Adrenal gland (tissue), 12 donors: ENCODE data around the gene VPREB1. TPM values are rescaled to one million over a fixed set of nuclear protein-coding genes. Genes with fewer than 3 reads are reported as not detected.

Experiments used
- DNase-seq, 7 donors: peaks; one replicate each; pipeline ENCODE4 v3.0.0-alpha.2; 2019 to 2020
- H3K27ac ChIP-seq, 5 donors: fragments of 200-600 bp; sonication (generic) in 4 of 5; 1 replicate in 3 of 5; 2 replicates in 2 of 5; pipeline versions ENCODE4 v1.5.1 to v1.8.0; 2016 to 2020; ENCODE audit warnings: mild to moderate bottlenecking in 1 of 5
- H3K27me3 ChIP-seq: fragments of 200-600 bp; 2 replicates; pipeline ENCODE4 v1.8.0; 2021
- H3K36me3 ChIP-seq, 2 donors: fragments of 200-600 bp; replicated peaks in 1 of 2; 1 replicate in 1 of 2; 2 replicates in 1 of 2; pipeline versions ENCODE4 v1.5.1 to v1.8.0; 2018 to 2022
- H3K4me1 ChIP-seq, 2 donors: fragments of 200-600 bp; replicated peaks in 1 of 2; 1 replicate in 1 of 2; 2 replicates in 1 of 2; pipeline versions ENCODE4 v1.5.1 to v1.8.0; 2018 to 2021
- H3K4me3 ChIP-seq, 4 donors: fragments of 200-600 bp; sonication (generic) in 3 of 4; one replicate each; pipeline ENCODE4 v1.5.1; 2016 to 2018
- H3K9me3 ChIP-seq, 3 donors: fragments of 200-600 bp; sonication (generic) in 1 of 3; replicated peaks in 1 of 3; 1 replicate in 2 of 3; 2 replicates in 1 of 3; pipeline versions ENCODE4 v1.5.1 to v1.8.0; 2016 to 2021
- CTCF ChIP-seq, 6 experiments: fragments of 450-650 bp in 4 of 6; fragments of 200-600 bp in 2 of 6; sonication (generic) in 1 of 6; IDR thresholded peaks; 1 replicate in 5 of 6; 2 replicates in 1 of 6; pipeline versions ENCODE4 v1.5.1 to v1.8.0; 2016 to 2021; ENCODE audit warnings: antibody characterized with exemption in 6 of 6, mild to moderate bottlenecking in 2 of 6, moderate library complexity in 1 of 6
- POLR2A ChIP-seq, 2 donors: fragments of 450-650 bp; IDR thresholded peaks; one replicate each; pipeline ENCODE4 v1.6.1; 2017; ENCODE audit warnings: antibody characterized with exemption in 2 of 2, mild to moderate bottlenecking in 2 of 2, moderate library complexity in 1 of 2
- WGBS, 4 donors: extraction: QIAGEN DNeasy Blood & Tissue Kit in 2 of 4; methylation state at CpG; one replicate each; pipeline versions ENCODE4 v1.1.5 to v1.1.7; 2013 to 2017; 5-methylcytosine and 5-hydroxymethylcytosine counted together
- intact Hi-C, 2 donors: fragments of 100-400 bp; cut with DNase I; formaldehyde crosslinking; loops; one replicate each; pipeline versions ENCODE4 v1.14.1 to v1.15.0; 2022 to 2023
- polyA plus RNA-seq, 3 donors: library from polyadenylated mRNA; stranded (reverse); fragments of 200-250 nt in 2 of 3; fragments of 350-450 nt in 1 of 3; fragmentation: Illumina TruSeq in 1 of 3; extraction: RNeasy Lipid Tissue Mini Kit (QIAGEN cat#74804) in 1 of 3; gene quantifications; one replicate each; pipeline ENCODE4 v1.2.3, GENCODE V29; 2013 to 2014
- total RNA-seq, 9 donors: library from RNA; depleted of rRNA in 4 of 9; stranded (reverse); fragments of >200 nt in 4 of 9; fragments of 120-200 nt in 1 of 9; fragmentation: NEBNext Ultra II Directional in 1 of 9; extraction: Animal tissue kit (Norgen Biotek cat#: 25700) in 1 of 9; gene quantifications; one replicate each; pipeline versions ENCODE4 v1.1.0 to v1.2.4, GENCODE V29; 2013 to 2023
- donor health status: healthy with polysubstance abuse.
- donor health status: Bipolar disorder and iron deficiency.
- donor health status: DM: yes; HTN: yes; CAD: no.
- donor health status: DM: no; HTN: no; CAD: no.
- donor health status: DM: no; HTN: no; CAD: no.
- donor health status: DM: yes; HTN: yes; CAD: no.

The VPREB1 gene
- total and polyA plus RNA-seq, 12 donors = not detected

DNA sequence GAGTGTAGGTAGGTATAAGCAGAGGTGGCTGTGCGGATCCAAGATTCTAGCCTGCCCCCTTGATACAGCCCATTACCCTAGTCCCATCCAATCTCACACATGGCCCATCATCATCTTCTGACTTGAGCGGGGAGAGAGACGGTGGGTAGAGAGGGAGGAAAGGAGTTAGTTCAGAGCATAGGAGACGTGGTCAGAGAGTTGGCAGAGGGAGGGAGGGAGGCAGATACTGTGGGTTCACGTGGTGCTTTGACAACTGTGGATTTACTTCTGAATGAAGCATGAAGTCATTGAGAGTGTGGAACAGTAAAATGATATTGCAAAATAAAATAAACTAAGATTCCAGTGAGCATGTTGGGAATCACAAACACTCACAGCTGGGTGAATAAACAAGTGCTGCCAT, 31.4 kb upstream of the VPREB1 start:
- no peaks in the 10 kb centered on the region for H3K9me3 ChIP-seq
- H3K36me3 ChIP-seq = no peaks in the 10 kb centered on the region
- TF ChIP-seq POLR2A (IDR thresholded peaks at IDR 0.05) (no peak), CTCF (IDR thresholded peaks at IDR 0.05) (no peak)
- intact Hi-C loops = no loop called here
- H3K4me3 ChIP-seq = no peak overlapping the region
- WGBS, 4 donors = 40 to 48% (median 43%) methylated on average over 5 of the region's 5 CpGs
- no peaks in the 10 kb centered on the region for H3K27me3 ChIP-seq
- no peak overlapping the region for H3K27ac ChIP-seq
- DNase-seq = no peak
- no peaks in the 10 kb centered on the region for H3K4me1 ChIP-seq

GRCh38 chr22:22214819-22215329, 29.7 kb upstream of the VPREB1 start:
- Histone ChIP-seq H3K4me1 (no peaks in the 10 kb centered on the region), H3K4me3 (no peak overlapping the region), H3K27me3 (no peaks in the 10 kb centered on the region), H3K36me3 (no peaks in the 10 kb centered on the region), H3K27ac (no peak overlapping the region), H3K9me3 (no peaks in the 10 kb centered on the region)
- no peak for DNase-seq
- 72 to 76% (median 73%) methylated on average over 3 to 5 of the region's 5 CpGs for WGBS, 4 donors
- TF ChIP-seq POLR2A (IDR thresholded peaks at IDR 0.05) (no peak), CTCF (IDR thresholded peaks at IDR 0.05) (no peak)
- intact Hi-C loops = no loop called here

GRCh38 chr22:22215659-22216449, 28.7 kb upstream of the VPREB1 start:
- no peaks in the 10 kb centered on the region for H3K9me3 ChIP-seq
- H3K27ac ChIP-seq = no peak overlapping the region
- no peak for DNase-seq
- intact Hi-C loops = no loop called here
- H3K36me3 ChIP-seq = no peaks in the 10 kb centered on the region
- H3K4me3 ChIP-seq = no peak overlapping the region
- H3K27me3 ChIP-seq = no peaks in the 10 kb centered on the region
- WGBS, 4 donors = 60 to 77% (median 73%) methylated on average over 5 of the region's 5 CpGs
- H3K4me1 ChIP-seq = no peaks in the 10 kb centered on the region
- TF ChIP-seq POLR2A (IDR thresholded peaks at IDR 0.05) (no peak), CTCF (IDR thresholded peaks at IDR 0.05) (no peak)

- H3K4me3 ChIP-seq = no peak overlapping the region
- DNase-seq = no peak
- H3K36me3 ChIP-seq = no peaks in the 10 kb centered on the region
- intact Hi-C loops = no loop called here
- no peaks in the 10 kb centered on the region for H3K27me3 ChIP-seq
- no peak overlapping the region for H3K27ac ChIP-seq
- H3K4me1 ChIP-seq = no peaks in the 10 kb centered on the region
- H3K9me3 ChIP-seq = no peaks in the 10 kb centered on the region
- WGBS, 4 donors = 76 to 83% (median 80%) methylated on average over 4 of the region's 4 CpGs
- TF ChIP-seq POLR2A (IDR thresholded peaks at IDR 0.05) (no peak), CTCF (IDR thresholded peaks at IDR 0.05) (no peak)
Observed at GRCh38 chr22:22216450-22216959, 28.1 kb upstream of the VPREB1 start.
